Measurements from ENCODE around the gene ABLIM2. TPM values are rescaled to one million over a fixed set of nuclear protein-coding genes. Genes with fewer than 3 reads are reported as not detected.

Gene ABLIM2
- total and polyA plus RNA-seq, 2 experiments from 2014 or later = 1.5 to 4.3 TPM

GRCh38 chr4:8013976-8014726 is 144.5 kb downstream of the ABLIM2 start:
- Histone ChIP-seq H3K36me3 (ENCODE audit: insufficient read depth) (no peaks in the 10 kb centered on the region), H3K4me3 (no peak overlapping the region), H3K27me3 (ENCODE audit: insufficient read depth) (no peaks in the 10 kb centered on the region), H3F3A (replicated peaks; ENCODE audit: low read depth) (no peaks in the 10 kb centered on the region), H3K9me2 (ENCODE audit: insufficient read depth) (no peaks in the 10 kb centered on the region), H3K4me1 (ENCODE audit: insufficient read depth) (no peaks in the 10 kb centered on the region), H3K79me2 (replicated peaks; ENCODE audit: insufficient read depth) (no peaks in the 10 kb centered on the region), H3K4me2 (no peak overlapping the region), H3K27ac (ENCODE audit: low read depth) (no peak overlapping the region), H4K20me1 (replicated peaks; ENCODE audit: insufficient read depth) (no peaks in the 10 kb centered on the region), H2AFZ (no peak overlapping the region)
- H3K9me3 Mint-ChIP-seq = no peaks in the 10 kb centered on the region
- no peak overlapping the region for H3K4me3 Mint-ChIP-seq
- ATAC-seq = no peak
- H3K4me1 Mint-ChIP-seq = peaks cover 4% of the 10 kb centered on the region
- H3K27ac Mint-ChIP-seq = no peak overlapping the region
- no peak for TF ChIP-seq STAT1 (IDR thresholded peaks at IDR 0.05; ENCODE audit: unreplicated experiment)
- TF ChIP-seq REST (IDR thresholded peaks at IDR 0.05; ENCODE audit: unreplicated experiment) = no peak
- no peak for TF ChIP-seq ETS1 (IDR thresholded peaks at IDR 0.05)
- no peak for TF ChIP-seq POLR2AphosphoS5 (IDR thresholded peaks at IDR 0.05; ENCODE audit: low read depth)
- TF ChIP-seq NANOG (IDR thresholded peaks at IDR 0.05; ENCODE audit: borderline replicate concordance) = no peak
- no peak for TF ChIP-seq JUNB (IDR thresholded peaks at IDR 0.05; ENCODE audit: unreplicated experiment)
- TF ChIP-seq CREB1 (CRISPR knock-in tag; IDR thresholded peaks at IDR 0.05; ENCODE audit: low read depth) = no peak
- no peak for TF ChIP-seq EZH2phosphoT487 (IDR thresholded peaks at IDR 0.05; ENCODE audit: unreplicated experiment)
- no peak for TF ChIP-seq ZNF114 (CRISPR knock-in tag; IDR thresholded peaks at IDR 0.05)
- no peak for TF ChIP-seq ZNF331 (CRISPR knock-in tag; IDR thresholded peaks at IDR 0.05; ENCODE audit: low read depth)
- TF ChIP-seq CTCF (conservative IDR thresholded peaks at IDR 0.05; ENCODE audit: low read depth in 2 of 2) = no peak
- TF ChIP-seq EZH2 (IDR thresholded peaks at IDR 0.05; ENCODE audit: low read depth, unreplicated experiment) = no peak
- no peak for TF ChIP-seq ZNF462 (CRISPR knock-in tag; IDR thresholded peaks at IDR 0.05)
- H3K36me3 Mint-ChIP-seq (ENCODE audit: low read depth) = no peaks in the 10 kb centered on the region
- peaks cover 6% of the 10 kb centered on the region for H3K27me3 Mint-ChIP-seq (ENCODE audit: insufficient read depth, low read depth, poor library complexity)
- DNase-seq (ENCODE audit: low spot score) = no peak
